Peyer's patch (tissue), 4 donors: ENCODE data around the gene SULT1A2.

Experiments
- POLR2A ChIP-seq, 2 donors: fragments of 450-650 bp; IDR thresholded peaks; one replicate each; pipeline ENCODE4 v1.5.1; 2017; ENCODE audit warnings: antibody characterized with exemption in 2 of 2, mild to moderate bottlenecking in 2 of 2, moderate library complexity in 2 of 2
- TF ChIP-seq, protein P1 (sequence below), 6 experiments: fragments of 450-650 bp in 4 of 6; fragments of 200-600 bp in 2 of 6; sonication (generic) in 1 of 6; IDR thresholded peaks; one replicate each; pipeline ENCODE4 v1.5.1; 2017 to 2019; ENCODE audit warnings: antibody characterized with exemption in 6 of 6, mild to moderate bottlenecking in 3 of 6, moderate library complexity in 1 of 6

DNA sequence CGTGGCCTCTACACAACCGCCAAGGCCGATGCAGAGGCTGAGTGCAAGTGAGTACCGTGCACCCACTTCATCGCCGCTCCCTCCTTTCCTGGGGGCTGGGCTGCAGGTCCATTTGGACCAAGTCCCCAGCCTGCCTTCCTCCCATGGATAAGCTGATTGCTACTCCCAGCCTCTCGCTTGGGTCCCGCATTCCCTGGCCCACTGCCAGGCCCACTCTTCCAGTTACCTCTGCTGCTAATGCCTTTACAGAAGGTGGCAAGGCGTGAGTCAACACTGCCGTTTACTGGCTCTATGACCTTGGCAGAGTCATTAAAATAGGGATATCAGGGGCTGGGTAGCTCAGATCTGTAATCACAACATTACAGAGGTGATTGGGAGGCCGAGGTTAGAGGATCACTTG is 11.2 kb downstream of the SULT1A2 start:
- TF ChIP-seq, protein P1, sequence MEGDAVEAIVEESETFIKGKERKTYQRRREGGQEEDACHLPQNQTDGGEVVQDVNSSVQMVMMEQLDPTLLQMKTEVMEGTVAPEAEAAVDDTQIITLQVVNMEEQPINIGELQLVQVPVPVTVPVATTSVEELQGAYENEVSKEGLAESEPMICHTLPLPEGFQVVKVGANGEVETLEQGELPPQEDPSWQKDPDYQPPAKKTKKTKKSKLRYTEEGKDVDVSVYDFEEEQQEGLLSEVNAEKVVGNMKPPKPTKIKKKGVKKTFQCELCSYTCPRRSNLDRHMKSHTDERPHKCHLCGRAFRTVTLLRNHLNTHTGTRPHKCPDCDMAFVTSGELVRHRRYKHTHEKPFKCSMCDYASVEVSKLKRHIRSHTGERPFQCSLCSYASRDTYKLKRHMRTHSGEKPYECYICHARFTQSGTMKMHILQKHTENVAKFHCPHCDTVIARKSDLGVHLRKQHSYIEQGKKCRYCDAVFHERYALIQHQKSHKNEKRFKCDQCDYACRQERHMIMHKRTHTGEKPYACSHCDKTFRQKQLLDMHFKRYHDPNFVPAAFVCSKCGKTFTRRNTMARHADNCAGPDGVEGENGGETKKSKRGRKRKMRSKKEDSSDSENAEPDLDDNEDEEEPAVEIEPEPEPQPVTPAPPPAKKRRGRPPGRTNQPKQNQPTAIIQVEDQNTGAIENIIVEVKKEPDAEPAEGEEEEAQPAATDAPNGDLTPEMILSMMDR (IDR thresholded peaks at IDR 0.05) = no peak
- TF ChIP-seq POLR2A (IDR thresholded peaks at IDR 0.05) = no peak
